Islet precursor cell (in vitro differentiated cells): ENCODE results near the gene CPT1A.

Experiments
- DNase-seq: peaks from one replicate; pipeline ENCODE4 v3.0.0-alpha.2; 2018

Gene CPT1A

GRCh38 chr11:68751331-68751856 is 90.3 kb downstream of the CPT1A start, which contains the start of gene TESMIN:
TESMIN (minus strand) TSS chr11:68751520; CDS start chr11:68750660, 860 bp downstream.
- peak; percentile 97 for DNase-seq

- no peak for DNase-seq
These were observed 90.8 kb downstream of the CPT1A start for GRCh38 chr11:68751004-68751325.

DNA sequence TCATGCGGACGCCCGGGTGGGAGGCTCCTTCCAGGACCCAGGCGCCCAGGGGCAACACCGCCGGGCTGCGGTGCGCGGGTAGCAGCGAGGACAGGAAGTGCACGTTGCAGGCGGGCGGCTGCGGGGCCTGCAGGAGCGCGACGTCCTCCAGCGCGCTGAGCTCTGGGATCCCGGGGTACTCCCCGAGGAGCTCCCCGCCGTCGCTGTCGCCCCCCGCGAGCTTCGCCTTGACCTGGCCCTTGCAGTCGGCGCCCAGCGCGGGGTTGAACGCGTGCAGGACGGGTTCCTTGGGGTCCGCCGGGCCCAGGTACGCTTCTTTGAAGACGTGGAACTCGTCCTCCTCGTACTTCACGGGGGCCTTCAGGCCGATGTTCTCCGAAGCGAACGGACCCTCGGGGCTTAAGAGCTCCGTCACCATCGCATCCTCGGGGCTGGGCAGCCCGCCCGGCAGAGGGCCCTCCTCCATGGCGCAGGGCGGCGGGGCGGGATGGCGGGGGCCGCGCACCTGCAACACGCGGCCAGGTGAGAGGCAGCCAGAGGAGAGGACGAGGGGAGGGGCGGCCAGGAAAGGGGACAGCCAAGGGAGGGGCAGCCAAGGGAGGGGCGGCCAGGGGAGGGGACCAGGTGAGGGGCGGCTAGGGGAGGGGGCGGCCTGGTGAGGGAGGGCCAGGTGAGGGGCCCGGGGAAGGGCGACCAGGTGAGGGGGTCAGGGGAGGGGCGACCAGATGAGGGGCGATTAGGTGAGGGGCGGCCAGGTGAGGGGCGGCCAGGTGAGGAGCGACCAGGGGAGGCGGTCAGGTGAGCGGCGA is 91.3 kb downstream of the CPT1A start:
- peak; percentile 74 for DNase-seq

GRCh38 chr11:68749229-68750123 is 92.2 kb downstream of the CPT1A start:
- DNase-seq = peak; percentile 66

DNA sequence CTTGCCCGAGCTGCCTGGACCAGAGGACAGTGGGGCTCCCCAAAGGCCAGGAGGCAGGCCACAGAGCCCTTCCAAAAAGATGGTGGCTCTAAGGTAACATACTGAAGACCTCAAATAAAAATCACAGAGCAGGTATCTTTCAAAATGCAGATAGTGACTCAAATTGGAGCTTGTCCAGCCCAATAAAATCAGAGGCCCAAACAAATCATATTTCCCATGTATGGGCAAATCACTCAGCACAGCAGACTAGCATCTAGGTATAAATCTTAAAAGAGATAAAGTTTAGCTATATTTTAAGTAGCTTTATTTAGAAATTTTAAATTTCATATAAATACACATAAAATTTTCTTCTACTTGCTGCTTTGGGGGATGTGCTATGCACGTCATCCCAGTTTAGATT is 93.7 kb downstream of the CPT1A start:
- no peak for DNase-seq

DNA sequence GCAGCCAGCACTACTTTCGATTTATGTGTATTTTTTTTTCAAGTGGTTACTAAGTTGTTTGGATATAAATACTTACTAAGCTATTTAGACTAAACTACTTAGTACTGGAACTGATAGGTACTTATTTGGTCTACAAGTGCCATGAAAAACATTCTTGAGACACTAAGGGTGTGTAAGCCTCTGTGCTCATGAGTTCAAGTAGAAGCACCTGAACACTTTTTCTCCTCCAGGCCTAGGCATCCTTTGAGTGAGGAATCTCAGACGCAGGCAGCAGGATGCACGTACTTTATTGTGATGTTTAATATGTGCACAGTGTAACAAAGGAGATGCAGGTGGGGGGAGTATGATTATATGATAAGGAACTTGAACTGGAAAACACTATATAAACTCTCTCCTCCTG is 98.2 kb downstream of the CPT1A start:
- DNase-seq = peak; percentile 8

DNA sequence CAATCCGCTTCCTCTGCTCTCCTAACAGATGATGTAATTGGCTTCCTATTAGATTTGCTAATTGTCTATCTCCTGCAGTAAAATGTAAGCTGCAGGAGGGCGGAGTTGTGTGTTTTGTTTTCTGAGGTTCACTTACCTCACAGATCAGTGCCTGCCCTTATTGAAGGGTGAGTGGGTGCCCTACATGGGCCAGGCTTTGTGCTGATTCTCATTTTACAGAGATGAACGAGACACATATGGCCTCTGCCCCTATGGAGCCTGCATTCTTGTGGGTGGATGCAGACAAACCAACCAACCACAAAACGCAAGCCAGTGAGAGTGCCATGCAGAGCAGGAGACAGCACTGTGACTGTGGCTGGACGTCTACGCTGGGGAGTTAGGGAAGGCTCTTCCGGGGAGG is 100.3 kb downstream of the CPT1A start:
- peak; percentile 62 for DNase-seq

DNA sequence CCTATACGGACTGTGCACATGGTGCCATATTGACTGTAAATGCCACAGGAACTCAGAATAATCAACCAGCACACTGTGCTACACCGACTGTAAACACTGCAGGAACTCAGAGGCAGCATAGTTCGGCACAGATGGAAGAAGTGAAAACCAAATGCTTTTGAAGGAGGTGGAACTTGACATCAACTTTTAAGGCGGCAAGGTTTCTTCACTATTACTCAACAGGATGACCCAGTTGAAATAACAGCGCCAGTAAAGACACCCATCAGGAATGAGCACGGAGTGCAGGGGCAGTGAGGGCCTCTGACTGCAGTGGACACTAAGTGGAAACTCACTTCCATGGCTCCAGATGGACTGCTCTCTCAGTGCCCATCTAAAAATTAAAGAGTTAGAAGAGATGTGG is 106.1 kb downstream of the CPT1A start:
- DNase-seq = peak; percentile 8

GRCh38 chr11:68735125-68735524 is 106.6 kb downstream of the CPT1A start:
- peak; percentile 25 for DNase-seq

- DNase-seq = peak; percentile 23
These were observed 107.6 kb downstream of the CPT1A start for GRCh38 chr11:68734111-68734510.

DNA sequence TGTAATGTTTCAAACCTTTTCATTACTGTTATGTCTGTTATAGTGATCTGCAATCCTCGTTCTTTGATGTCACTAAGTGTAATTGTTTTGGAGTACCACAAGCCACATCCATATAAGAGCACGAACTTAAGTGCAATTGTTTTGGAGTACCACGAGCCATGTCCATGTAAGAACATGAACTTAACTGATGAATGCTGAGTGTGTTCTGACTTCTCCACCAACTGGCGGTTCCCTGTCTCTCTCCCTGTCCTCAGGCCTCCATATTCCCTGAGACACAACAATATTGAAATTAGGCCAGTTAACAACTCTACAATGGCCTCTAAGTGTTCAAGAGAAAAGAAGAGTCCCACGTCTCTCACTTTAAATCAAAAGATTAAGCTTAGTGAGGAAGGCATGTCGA is 113.9 kb downstream of the CPT1A start:
- no peak for DNase-seq

DNA sequence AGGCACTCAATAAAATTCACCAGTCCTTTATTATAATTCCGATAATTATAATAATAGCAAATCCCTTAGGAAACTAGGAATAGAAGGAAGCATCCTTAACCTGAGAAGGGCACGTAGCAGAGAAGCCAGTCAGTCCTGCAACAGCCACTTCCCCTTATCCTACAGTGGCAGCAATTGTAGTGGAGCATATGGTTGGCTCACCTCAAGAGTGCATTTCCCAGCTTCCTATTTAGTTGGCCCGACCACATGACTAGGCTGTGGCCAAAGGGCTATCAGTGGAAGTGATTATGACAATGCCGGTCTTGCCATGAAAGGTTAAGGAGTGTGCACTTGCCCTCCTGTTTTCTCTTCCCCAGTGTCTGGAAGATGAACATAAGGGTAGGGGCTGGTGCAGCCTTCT is 117.4 kb downstream of the CPT1A start:
- no peak for DNase-seq

- no peak for DNase-seq
These were observed 119.6 kb downstream of the CPT1A start for GRCh38 chr11:68722143-68722542.

- no peak for DNase-seq
These were observed 120.6 kb downstream of the CPT1A start for GRCh38 chr11:68721075-68721474.

- no peak for DNase-seq
These were observed 126.1 kb downstream of the CPT1A start for GRCh38 chr11:68715456-68716122.

- DNase-seq = no peak
These were observed 127.5 kb downstream of the CPT1A start for GRCh38 chr11:68714060-68714856.

DNA sequence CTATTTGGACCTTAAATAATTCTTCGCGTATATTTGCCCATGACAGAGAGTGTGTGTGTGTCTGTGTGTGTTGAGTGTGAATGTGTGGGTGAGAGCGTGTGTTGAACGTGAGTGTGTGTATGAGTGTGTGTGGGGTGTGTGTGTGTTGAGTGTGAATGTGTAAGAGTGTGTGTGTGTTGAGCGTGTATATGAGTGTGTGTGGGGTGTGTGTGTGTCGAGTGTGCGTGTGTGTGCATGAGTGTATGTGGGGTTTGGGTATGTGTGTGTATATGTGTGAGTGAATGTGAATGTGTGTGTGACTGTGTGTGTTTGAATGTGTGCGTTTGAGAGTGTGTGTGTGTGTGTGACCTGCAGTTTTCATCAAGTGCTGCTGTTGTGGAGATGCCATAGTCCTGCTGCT is 130.6 kb downstream of the CPT1A start:
- DNase-seq = no peak

DNA sequence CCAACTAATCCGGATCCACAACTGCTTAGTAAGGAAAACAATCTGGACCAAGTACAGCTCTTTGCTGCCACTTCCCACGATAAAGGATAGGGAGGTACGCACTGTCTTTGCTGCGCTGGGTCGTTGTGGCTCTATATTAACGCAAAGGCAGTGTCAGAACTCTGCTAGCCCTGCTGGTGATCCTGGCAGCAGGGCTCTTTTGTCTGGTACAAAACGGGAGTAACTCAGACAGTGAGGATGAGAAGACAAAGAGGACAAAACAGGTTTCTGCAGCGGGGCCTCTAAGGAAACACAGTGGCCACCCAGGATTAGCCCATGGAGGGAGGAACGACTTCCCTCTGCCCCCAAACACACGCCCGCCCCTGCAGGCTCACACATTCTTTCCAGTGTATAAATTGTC is 131.3 kb downstream of the CPT1A start:
- DNase-seq = no peak

GRCh38 chr11:68709062-68709461 is 132.7 kb downstream of the CPT1A start:
- DNase-seq = no peak

DNA sequence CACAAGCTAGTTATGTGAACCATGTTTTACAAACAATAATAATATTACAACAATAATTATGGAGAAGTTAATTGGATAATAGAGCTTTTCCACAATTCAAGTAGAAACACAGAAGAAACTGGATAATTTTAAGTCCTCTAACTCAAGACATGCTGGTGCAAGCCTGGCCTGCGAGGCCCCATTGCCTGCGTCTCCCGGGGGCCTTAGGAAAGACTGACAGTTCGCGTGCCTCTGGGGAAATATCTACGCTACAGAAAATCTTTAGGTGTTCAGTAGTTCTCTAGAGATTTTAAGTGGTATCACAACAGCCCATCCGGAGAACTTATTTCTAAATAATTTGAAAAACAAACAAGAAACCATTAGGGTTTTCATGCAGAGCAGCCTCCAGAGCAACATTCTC is 134.2 kb downstream of the CPT1A start:
- no peak for DNase-seq

DNA sequence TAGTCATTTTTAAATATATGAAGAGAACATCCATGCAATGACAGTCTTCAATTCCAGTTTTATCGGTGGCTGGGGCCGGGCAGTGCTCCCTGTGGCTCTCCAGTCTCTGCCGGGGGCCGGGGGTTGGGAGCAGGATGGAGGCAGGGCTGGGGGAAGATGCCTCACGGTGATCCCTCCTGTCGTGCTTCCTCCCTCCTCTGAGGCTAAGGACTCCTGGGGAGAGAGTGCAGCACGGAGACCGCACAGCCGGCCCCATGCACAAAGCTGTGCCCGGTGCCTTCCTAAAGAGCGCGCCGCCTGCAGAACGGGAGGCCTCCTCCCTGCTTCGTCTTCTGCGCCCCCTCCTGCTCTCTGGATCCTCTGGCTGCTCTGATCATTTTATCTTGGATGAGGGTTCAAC is 136.8 kb downstream of the CPT1A start:
- DNase-seq = no peak
